OCI-LY3 (cell line): ENCODE measurements around the gene ACCSL.

ENCODE experiments used
- EZH2phosphoT487 ChIP-seq: fragments of 200-600 bp; shearing (Covaris generic); IDR thresholded peaks from 2 replicates; pipeline ENCODE4 v1.6.1; 2018; ENCODE audit warnings: antibody characterized with exemption, mixed run types, low read depth
- TF ChIP-seq, protein P1 (sequence below): fragments of 200-600, 300-600 bp; sonication (generic); IDR thresholded peaks from 2 replicates; pipeline ENCODE4 v1.5.1; 2014; ENCODE audit warnings: antibody characterized with exemption, low read length, low read depth

DNA sequence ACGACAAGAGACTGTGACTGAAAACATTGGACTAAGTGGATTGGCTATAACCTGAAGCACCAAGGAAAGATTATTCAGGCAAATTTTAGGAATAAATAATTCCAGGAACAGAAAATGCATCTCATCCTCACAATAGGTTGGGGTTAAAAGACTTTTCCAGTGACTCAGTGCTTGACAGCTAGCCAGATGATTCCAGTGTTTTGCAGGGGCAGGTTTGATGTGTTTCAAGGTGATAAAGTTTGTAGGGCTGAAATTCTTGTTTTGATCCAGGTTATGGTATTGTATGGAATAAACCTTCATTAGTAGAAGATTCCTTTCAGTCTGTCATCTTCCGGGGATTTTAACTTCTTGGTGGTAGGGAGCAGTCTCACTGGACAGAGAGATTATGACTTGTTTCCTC is 50.0 kb downstream of the ACCSL start:
- TF ChIP-seq, protein P1, sequence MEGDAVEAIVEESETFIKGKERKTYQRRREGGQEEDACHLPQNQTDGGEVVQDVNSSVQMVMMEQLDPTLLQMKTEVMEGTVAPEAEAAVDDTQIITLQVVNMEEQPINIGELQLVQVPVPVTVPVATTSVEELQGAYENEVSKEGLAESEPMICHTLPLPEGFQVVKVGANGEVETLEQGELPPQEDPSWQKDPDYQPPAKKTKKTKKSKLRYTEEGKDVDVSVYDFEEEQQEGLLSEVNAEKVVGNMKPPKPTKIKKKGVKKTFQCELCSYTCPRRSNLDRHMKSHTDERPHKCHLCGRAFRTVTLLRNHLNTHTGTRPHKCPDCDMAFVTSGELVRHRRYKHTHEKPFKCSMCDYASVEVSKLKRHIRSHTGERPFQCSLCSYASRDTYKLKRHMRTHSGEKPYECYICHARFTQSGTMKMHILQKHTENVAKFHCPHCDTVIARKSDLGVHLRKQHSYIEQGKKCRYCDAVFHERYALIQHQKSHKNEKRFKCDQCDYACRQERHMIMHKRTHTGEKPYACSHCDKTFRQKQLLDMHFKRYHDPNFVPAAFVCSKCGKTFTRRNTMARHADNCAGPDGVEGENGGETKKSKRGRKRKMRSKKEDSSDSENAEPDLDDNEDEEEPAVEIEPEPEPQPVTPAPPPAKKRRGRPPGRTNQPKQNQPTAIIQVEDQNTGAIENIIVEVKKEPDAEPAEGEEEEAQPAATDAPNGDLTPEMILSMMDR, result no peak
- no peak for TF ChIP-seq EZH2phosphoT487
